ENCODE data around the gene ZNF165. TPM values are rescaled to one million over a fixed set of nuclear protein-coding genes. Genes with fewer than 3 reads are reported as not detected.
"Not testable (repeated sequence)": the region's sequence is repeated elsewhere in the genome, so short reads cannot be mapped to it uniquely, and the experiment has no call there.

The ZNF165 gene
- total RNA-seq = under 0.01 TPM

DNA sequence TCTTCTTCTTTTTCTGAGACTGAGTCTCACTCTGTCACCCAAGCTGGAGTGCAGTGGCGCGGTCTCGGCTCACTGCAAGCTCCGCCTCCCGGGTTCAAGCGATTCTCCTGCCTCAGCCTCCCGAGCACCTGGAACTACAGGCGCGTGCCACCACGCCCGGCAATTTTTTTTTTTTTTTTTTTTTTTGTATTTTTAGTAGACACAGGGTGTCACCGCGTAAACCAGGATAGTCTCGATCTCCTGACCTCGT is at the start of gene ZNF165:
TSS of gene ZNF165 (plus strand) at position 188 of the 250 bp plus-strand sequence. CDS start 4,913 bp downstream, outside the sequence.
- peak within 1 kb of the TSS; percentile 86 for H3K27ac ChIP-seq (ENCODE audit: low read depth, low read length)
- not testable (repeated sequence) for H3K36me3 ChIP-seq (ENCODE audit: control insufficient read depth in 3 of 3, insufficient read depth in 3 of 3, low read length in 3 of 3); H3K9me3 ChIP-seq (ENCODE audit: control insufficient read depth in 3 of 3, low read length in 3 of 3); H3K27me3 ChIP-seq (ENCODE audit: control insufficient read depth in 3 of 3, insufficient read depth in 3 of 3, low read length in 3 of 3)
- peak within 1 kb of the TSS; percentile 85 to 93 (median 89) for H3K9ac ChIP-seq (ENCODE audit: low read depth in 1 of 3, low read length in 3 of 3)
- H3K4me1 ChIP-seq (ENCODE audit: control insufficient read depth in 3 of 3, insufficient read depth in 3 of 3, low read length in 3 of 3) = peaks cover 8 to 16% (median 10%) of the 10 kb centered on the region in 3 donors
- H3K4me3 ChIP-seq (ENCODE audit: low read length in 3 of 3) = peak within 1 kb of the TSS; percentile 98 to 99 (median 98)

DNA sequence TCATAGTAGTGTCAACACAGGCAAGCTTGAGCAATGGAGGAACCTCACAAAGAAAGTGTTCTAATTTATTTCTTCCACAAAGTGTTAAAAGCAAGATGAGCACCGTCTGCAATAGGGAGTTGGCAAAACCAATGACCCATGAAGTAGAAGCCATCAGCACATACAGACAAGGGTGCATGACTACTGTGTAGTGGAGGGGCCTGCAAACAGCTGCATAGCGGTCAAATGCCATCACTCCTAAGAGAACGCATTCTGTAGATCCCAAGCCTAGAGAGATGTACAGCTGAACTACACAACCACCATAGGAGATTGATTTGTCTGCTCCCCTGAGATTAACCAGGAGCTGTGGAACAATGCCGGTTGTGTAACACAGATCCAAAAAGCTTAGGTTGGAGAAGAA is 26.8 kb upstream of the ZNF165 start:
- no peak overlapping the region for H3K27ac ChIP-seq (ENCODE audit: low read depth, low read length)
- no peaks in the 10 kb centered on the region for H3K36me3 ChIP-seq (ENCODE audit: control insufficient read depth in 3 of 3, insufficient read depth in 3 of 3, low read length in 3 of 3)
- H3K9ac ChIP-seq (ENCODE audit: low read depth in 1 of 3, low read length in 3 of 3) = no peak overlapping the region
- H3K27me3 ChIP-seq (ENCODE audit: control insufficient read depth in 3 of 3, insufficient read depth in 3 of 3, low read length in 3 of 3) = no peaks in the 10 kb centered on the region
- no peak overlapping the region for H3K4me3 ChIP-seq (ENCODE audit: low read length in 3 of 3)
- H3K4me1 ChIP-seq (ENCODE audit: control insufficient read depth in 3 of 3, insufficient read depth in 3 of 3, low read length in 3 of 3) = no peaks in the 10 kb centered on the region
- H3K9me3 ChIP-seq (ENCODE audit: control insufficient read depth in 3 of 3, low read length in 3 of 3) = no peaks in the 10 kb centered on the region

DNA sequence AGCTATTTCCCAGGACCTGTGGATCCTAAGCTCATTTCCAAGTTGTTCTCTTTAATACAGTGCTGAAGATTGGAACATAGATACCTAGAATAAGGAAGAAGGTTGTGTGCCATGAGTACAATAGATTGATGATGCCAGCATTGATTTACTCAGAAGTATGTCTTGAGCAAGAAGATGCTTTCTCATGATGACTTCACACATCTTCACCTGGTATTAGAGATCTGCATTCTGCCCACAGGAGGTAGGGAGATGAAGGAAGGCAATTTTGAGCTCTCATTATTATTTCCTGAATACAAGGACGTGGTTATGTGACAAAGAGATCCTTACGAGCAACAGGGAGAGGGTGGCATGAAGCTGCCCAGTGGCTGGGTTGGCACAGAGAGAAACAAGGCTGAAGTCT is 20.0 kb upstream of the ZNF165 start:
- H3K36me3 ChIP-seq (ENCODE audit: control insufficient read depth in 3 of 3, insufficient read depth in 3 of 3, low read length in 3 of 3) = no peaks in the 10 kb centered on the region
- H3K9me3 ChIP-seq (ENCODE audit: control insufficient read depth in 3 of 3, low read length in 3 of 3) = no peaks in the 10 kb centered on the region
- H3K27me3 ChIP-seq (ENCODE audit: control insufficient read depth in 3 of 3, insufficient read depth in 3 of 3, low read length in 3 of 3) = no peaks in the 10 kb centered on the region
- H3K9ac ChIP-seq (ENCODE audit: low read depth in 1 of 3, low read length in 3 of 3) = no peak overlapping the region
- H3K4me3 ChIP-seq (ENCODE audit: low read length in 3 of 3) = no peak overlapping the region
- no peaks in the 10 kb centered on the region for H3K4me1 ChIP-seq (ENCODE audit: control insufficient read depth in 3 of 3, insufficient read depth in 3 of 3, low read length in 3 of 3)
- H3K27ac ChIP-seq (ENCODE audit: low read depth, low read length) = no peak overlapping the region

DNA sequence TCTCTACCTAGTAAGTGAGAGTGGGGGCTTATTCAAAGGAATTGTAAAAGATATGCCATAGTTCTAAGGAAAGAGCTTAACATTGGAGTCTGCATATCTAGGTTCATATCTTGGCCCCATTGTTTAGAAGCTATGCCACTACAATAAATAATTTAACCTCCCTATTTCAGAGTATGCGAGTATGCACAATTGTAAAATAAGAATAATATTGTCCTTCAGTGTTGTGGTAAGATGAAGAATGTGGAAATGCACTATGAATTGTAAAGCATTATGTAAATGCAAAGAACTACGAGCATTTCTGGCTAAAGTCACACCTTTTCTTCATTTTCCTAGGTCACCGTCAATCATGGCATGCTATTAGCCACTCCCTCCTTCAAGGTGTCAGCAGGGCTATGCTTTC is 16.1 kb upstream of the ZNF165 start:
- Histone ChIP-seq H3K4me3 (ENCODE audit: low read length in 3 of 3) (no peak overlapping the region), H3K36me3 (ENCODE audit: control insufficient read depth in 3 of 3, insufficient read depth in 3 of 3, low read length in 3 of 3) (no peaks in the 10 kb centered on the region), H3K4me1 (ENCODE audit: control insufficient read depth in 3 of 3, insufficient read depth in 3 of 3, low read length in 3 of 3) (no peaks in the 10 kb centered on the region), H3K9ac (ENCODE audit: low read depth in 1 of 3, low read length in 3 of 3) (no peak overlapping the region), H3K27me3 (ENCODE audit: control insufficient read depth in 3 of 3, insufficient read depth in 3 of 3, low read length in 3 of 3) (peaks cover 0 to 9% (median 0%) of the 10 kb centered on the region in 3 donors), H3K27ac (ENCODE audit: low read depth, low read length) (no peak overlapping the region), H3K9me3 (ENCODE audit: control insufficient read depth in 3 of 3, low read length in 3 of 3) (no peaks in the 10 kb centered on the region)

DNA sequence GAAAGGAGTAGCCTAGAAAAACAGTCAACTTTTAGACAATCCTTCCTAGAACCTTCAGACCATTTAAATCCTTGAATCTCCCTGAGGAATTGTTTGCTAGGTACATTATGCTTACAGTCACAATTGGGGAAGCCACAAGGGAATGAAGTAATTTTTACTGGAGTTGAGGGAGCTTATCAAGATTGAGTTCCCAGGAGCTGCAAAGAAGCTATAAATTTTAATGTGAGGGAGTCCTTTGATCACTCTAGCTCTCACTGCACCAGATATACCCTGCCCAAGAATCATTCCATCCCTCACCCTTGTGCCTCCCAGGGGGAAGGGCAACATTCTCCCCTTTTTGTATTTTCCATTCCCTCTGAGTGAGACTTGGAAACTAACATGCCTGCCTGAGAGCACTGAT is 12.3 kb upstream of the ZNF165 start:
- Histone ChIP-seq H3K36me3 (ENCODE audit: control insufficient read depth in 3 of 3, insufficient read depth in 3 of 3, low read length in 3 of 3) (no peaks in the 10 kb centered on the region), H3K27me3 (ENCODE audit: control insufficient read depth in 3 of 3, insufficient read depth in 3 of 3, low read length in 3 of 3) (peaks cover 0 to 9% (median 0%) of the 10 kb centered on the region in 3 donors), H3K27ac (ENCODE audit: low read depth, low read length) (no peak overlapping the region), H3K9me3 (ENCODE audit: control insufficient read depth in 3 of 3, low read length in 3 of 3) (no peaks in the 10 kb centered on the region), H3K9ac (ENCODE audit: low read depth in 1 of 3, low read length in 3 of 3) (no peak overlapping the region), H3K4me3 (ENCODE audit: low read length in 3 of 3) (no peak overlapping the region), H3K4me1 (ENCODE audit: control insufficient read depth in 3 of 3, insufficient read depth in 3 of 3, low read length in 3 of 3) (no peaks in the 10 kb centered on the region)

DNA sequence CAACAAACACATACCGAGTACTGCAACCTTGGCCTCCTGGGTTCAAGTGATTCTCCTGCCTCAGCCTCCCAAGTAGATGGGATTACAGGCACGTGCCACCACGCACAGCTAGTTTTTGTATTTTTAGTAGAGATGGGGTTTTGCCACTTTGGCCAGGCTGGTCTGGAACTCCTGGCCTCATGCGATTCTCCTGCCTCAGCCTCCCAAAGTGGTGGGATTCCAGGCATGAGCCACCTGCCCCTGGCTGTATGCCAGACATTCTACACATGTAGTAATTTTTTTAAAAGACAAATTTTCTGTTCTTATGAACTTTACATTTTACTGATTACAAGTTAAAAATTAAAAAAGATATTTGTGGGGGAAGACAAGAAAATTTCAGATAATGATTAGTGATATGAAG is 9.4 kb upstream of the ZNF165 start:
- not testable (repeated sequence) for H3K27me3 ChIP-seq (ENCODE audit: control insufficient read depth in 3 of 3, insufficient read depth in 3 of 3, low read length in 3 of 3); H3K4me3 ChIP-seq (ENCODE audit: low read length in 3 of 3); H3K27ac ChIP-seq (ENCODE audit: low read depth, low read length)

DNA sequence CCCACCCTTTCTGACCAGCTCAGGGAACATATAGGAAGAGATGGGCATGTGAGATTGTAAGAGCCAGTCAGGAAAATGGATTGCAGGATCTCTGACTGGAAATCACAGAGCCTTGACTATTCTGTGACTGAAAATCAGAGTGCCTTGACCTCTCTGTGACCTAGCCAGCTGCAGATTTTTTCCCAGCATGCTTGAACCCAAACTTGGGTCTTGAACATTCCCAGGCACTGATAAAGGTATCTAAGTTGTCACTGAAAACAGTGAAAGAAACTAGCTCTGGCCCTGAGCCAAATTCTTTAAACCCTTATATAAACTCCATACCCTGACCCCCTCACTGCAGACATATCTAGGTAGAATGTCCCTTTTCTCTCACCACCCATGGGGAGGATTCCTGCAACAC is 2.3 kb upstream of the ZNF165 start:
- H3K9me3 ChIP-seq (ENCODE audit: control insufficient read depth in 3 of 3, low read length in 3 of 3) = no peaks in the 10 kb centered on the region
- no peaks in the 10 kb centered on the region for H3K27me3 ChIP-seq (ENCODE audit: control insufficient read depth in 3 of 3, insufficient read depth in 3 of 3, low read length in 3 of 3)
- no peaks in the 10 kb centered on the region for H3K36me3 ChIP-seq (ENCODE audit: control insufficient read depth in 3 of 3, insufficient read depth in 3 of 3, low read length in 3 of 3)
- no peak overlapping the region for H3K4me3 ChIP-seq (ENCODE audit: low read length in 3 of 3)
- H3K27ac ChIP-seq (ENCODE audit: low read depth, low read length) = no peak overlapping the region
- H3K4me1 ChIP-seq (ENCODE audit: control insufficient read depth in 3 of 3, insufficient read depth in 3 of 3, low read length in 3 of 3) = peaks cover 8 to 16% (median 10%) of the 10 kb centered on the region in 3 donors
- H3K9ac ChIP-seq (ENCODE audit: low read depth in 1 of 3, low read length in 3 of 3) = no peak overlapping the region

More for the DNA sequence above, 9.4 kb upstream of the ZNF165 start:
- not testable (repeated sequence) for H3K9ac ChIP-seq (ENCODE audit: low read depth in 1 of 3, low read length in 3 of 3); H3K36me3 ChIP-seq (ENCODE audit: control insufficient read depth in 3 of 3, insufficient read depth in 3 of 3, low read length in 3 of 3); H3K9me3 ChIP-seq (ENCODE audit: control insufficient read depth in 3 of 3, low read length in 3 of 3); H3K4me1 ChIP-seq (ENCODE audit: control insufficient read depth in 3 of 3, insufficient read depth in 3 of 3, low read length in 3 of 3)

DNA sequence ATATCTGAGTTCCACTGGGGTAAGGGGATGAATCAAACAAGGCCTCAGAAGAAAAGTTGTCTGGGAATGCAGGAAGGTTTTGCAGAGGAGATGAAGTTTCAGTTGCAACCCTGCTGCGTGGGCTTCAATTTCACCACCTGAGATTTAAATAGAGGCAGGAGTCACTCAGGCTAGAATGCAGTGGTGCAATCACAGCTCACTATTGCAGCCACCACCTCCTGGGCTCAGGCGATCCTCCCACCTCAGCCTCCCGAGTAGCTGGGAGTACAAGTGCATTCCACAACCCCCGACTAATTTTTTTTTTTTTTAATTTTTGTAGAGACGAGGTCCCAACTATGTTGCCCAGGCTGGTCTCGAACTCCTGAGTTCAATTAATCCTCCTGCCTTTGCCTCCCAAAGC is 1.5 kb upstream of the ZNF165 start:
- Histone ChIP-seq H3K9me3 (ENCODE audit: control insufficient read depth in 3 of 3, low read length in 3 of 3) (no peaks in the 10 kb centered on the region), H3K27me3 (ENCODE audit: control insufficient read depth in 3 of 3, insufficient read depth in 3 of 3, low read length in 3 of 3) (no peaks in the 10 kb centered on the region), H3K9ac (ENCODE audit: low read depth in 1 of 3, low read length in 3 of 3) (no peak overlapping the region), H3K4me1 (ENCODE audit: control insufficient read depth in 3 of 3, insufficient read depth in 3 of 3, low read length in 3 of 3) (peaks cover 8 to 16% (median 10%) of the 10 kb centered on the region in 3 donors), H3K27ac (ENCODE audit: low read depth, low read length) (no peak overlapping the region), H3K4me3 (ENCODE audit: low read length in 3 of 3) (no peak overlapping the region), H3K36me3 (ENCODE audit: control insufficient read depth in 3 of 3, insufficient read depth in 3 of 3, low read length in 3 of 3) (no peaks in the 10 kb centered on the region)

DNA sequence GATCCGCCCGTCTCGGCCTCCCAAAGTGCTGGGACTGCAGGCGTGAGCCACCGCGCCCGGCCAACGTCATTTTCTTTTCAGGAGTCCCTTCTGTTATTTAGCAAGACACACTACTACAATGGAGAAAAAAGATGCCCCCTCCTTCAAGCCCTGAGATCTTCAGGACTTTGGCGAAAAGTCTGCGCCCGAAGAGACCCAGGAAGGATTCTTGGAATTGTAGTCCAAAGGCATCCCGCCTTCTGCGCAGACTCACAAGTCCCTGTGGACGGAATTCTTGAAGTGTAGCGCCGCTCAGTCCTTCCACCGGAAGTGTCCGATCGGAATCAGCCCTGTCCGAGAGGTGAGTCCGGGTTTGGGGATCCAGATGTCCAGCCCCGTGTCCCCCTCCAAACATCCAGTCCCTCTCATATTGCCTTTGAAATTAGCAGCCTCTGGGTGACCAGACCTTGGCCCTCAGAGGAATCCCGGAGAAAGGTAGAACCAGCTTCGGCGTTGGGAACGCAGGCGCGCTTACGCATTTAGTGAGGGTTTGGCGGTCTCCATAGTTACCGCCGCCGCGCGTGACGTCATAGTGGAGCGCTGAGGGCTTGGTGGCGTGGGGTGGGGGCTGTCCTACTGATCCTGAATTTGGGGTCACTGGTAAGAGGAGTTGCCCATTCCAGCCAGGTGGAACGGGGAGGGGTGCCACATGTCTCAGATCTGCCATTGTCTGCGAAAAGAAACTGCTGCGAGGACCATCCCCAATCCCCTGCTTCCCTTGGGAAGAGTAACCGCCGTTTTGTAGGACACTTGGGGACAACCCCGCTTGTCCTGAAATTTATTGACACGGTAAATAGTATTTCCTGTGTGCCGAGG is 490 bp downstream of the ZNF165 start:
- H3K27ac ChIP-seq (ENCODE audit: low read depth, low read length) = peak overlapping the region; percentile 86
- no peaks in the 10 kb centered on the region for H3K9me3 ChIP-seq (ENCODE audit: control insufficient read depth in 3 of 3, low read length in 3 of 3)
- peak overlapping the region; percentile 98 to 99 (median 98) for H3K4me3 ChIP-seq (ENCODE audit: low read length in 3 of 3)
- H3K36me3 ChIP-seq (ENCODE audit: control insufficient read depth in 3 of 3, insufficient read depth in 3 of 3, low read length in 3 of 3) = peaks cover 0 to 3% (median 0%) of the 10 kb centered on the region in 3 donors
- H3K4me1 ChIP-seq (ENCODE audit: control insufficient read depth in 3 of 3, insufficient read depth in 3 of 3, low read length in 3 of 3) = peaks cover 8 to 16% (median 10%) of the 10 kb centered on the region in 3 donors
- H3K27me3 ChIP-seq (ENCODE audit: control insufficient read depth in 3 of 3, insufficient read depth in 3 of 3, low read length in 3 of 3) = no peaks in the 10 kb centered on the region
- H3K9ac ChIP-seq (ENCODE audit: low read depth in 1 of 3, low read length in 3 of 3) = peak overlapping the region; percentile 85 to 93 (median 89)

DNA sequence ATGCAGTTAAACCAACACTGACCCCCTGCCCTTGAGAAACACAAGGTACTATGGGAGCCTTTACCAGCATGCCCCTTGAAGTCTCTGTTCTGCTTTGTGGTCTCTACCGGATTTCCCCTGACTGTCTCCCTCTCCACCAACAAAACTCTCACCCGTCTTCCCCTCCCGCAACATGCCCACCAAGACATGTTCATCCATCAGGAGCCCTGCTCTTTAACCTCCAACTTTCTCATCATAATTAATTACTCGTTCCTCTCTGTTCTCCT is 1.1 kb downstream of the ZNF165 start:
- peaks cover 0 to 5% (median 0%) of the 10 kb centered on the region in 3 donors for H3K36me3 ChIP-seq (ENCODE audit: control insufficient read depth in 3 of 3, insufficient read depth in 3 of 3, low read length in 3 of 3)
- H3K4me1 ChIP-seq (ENCODE audit: control insufficient read depth in 3 of 3, insufficient read depth in 3 of 3, low read length in 3 of 3) = peaks cover 8 to 16% (median 10%) of the 10 kb centered on the region in 3 donors
- no peaks in the 10 kb centered on the region for H3K9me3 ChIP-seq (ENCODE audit: control insufficient read depth in 3 of 3, low read length in 3 of 3)
- peak overlapping the region; percentile 98 to 99 (median 98) for H3K4me3 ChIP-seq (ENCODE audit: low read length in 3 of 3)
- H3K27ac ChIP-seq (ENCODE audit: low read depth, low read length) = peak overlapping the region; percentile 86
- H3K9ac ChIP-seq (ENCODE audit: low read depth in 1 of 3, low read length in 3 of 3) = peak overlapping the region; percentile 85 to 93 (median 89)
- H3K27me3 ChIP-seq (ENCODE audit: control insufficient read depth in 3 of 3, insufficient read depth in 3 of 3, low read length in 3 of 3) = no peaks in the 10 kb centered on the region

All from skeletal muscle tissue (tissue), 4 donors.